Neural cell (in vitro differentiated cells): ENCODE measurements around the gene RIPK3. TPM values are rescaled to one million over a fixed set of nuclear protein-coding genes. Genes with fewer than 3 reads are reported as not detected.

ENCODE experiments used
- H2AFZ ChIP-seq: fragments of 200-600, 300-800 bp; sonication (generic), shearing (Covaris generic); 2 replicates; pipeline ENCODE4 v1.6.0; 2014; ENCODE audit warnings: low read depth, mild to moderate bottlenecking, antibody characterized with exemption, low read length, moderate library complexity
- H3F3A ChIP-seq: fragments of 200-600 bp; shearing (Covaris generic); 2 replicates; pipeline ENCODE4 v1.6.1; 2016; ENCODE audit warnings: mild to moderate bottlenecking, moderate library complexity, mixed read lengths, antibody characterized with exemption, low read length; ENCODE audit not compliant: insufficient read depth, poor library complexity, severe bottlenecking
- H3K27ac ChIP-seq: fragments of 200-600, 300-800 bp; sonication (generic), shearing (Covaris generic); 2 replicates; pipeline ENCODE4 v1.5.1; 2014; ENCODE audit warnings: mild to moderate bottlenecking, low read length, moderate library complexity
- H3K27me3 ChIP-seq: fragments of 300-800, 200-600 bp; sonication (generic), shearing (Covaris generic); 2 replicates; pipeline ENCODE4 v1.6.0; 2014; ENCODE audit warnings: mild to moderate bottlenecking, low read depth, low read length, moderate library complexity; ENCODE audit not compliant: insufficient read depth
- H3K36me3 ChIP-seq: fragments of 300-800, 200-600 bp; sonication (generic), shearing (Covaris generic); 2 replicates; pipeline ENCODE4 v1.5.1; 2014; ENCODE audit warnings: mild to moderate bottlenecking, antibody characterized with exemption, low read length, moderate library complexity; ENCODE audit not compliant: insufficient read depth
- H3K4me2 ChIP-seq: fragments of 300-800, 200-600 bp; sonication (generic), shearing (Covaris generic); 2 replicates; pipeline ENCODE4 v1.6.0; 2014; ENCODE audit warnings: mild to moderate bottlenecking, low read length
- H3K4me3 ChIP-seq: fragments of 300-800, 200-600 bp; sonication (generic), shearing (Covaris generic); 2 replicates; pipeline ENCODE4 v1.5.1; 2014; ENCODE audit warnings: mild to moderate bottlenecking, low read length, moderate library complexity
- H3K79me2 ChIP-seq: fragments of 200-600 bp; shearing (Covaris generic); replicated peaks from 2 replicates; pipeline ENCODE4 v1.6.0; 2014; ENCODE audit warnings: mild to moderate bottlenecking, low read length, moderate library complexity; ENCODE audit not compliant: insufficient read depth
- H3K9ac ChIP-seq: fragments of 300-800, 200-600 bp; sonication (generic), shearing (Covaris generic); 2 replicates; pipeline ENCODE4 v1.6.1; 2016; ENCODE audit warnings: mild to moderate bottlenecking, low read length, mixed read lengths
- H3K9me2 ChIP-seq: fragments of 200-600 bp; shearing (Covaris generic); 2 replicates; pipeline ENCODE4 v1.6.1; 2016; ENCODE audit warnings: mild to moderate bottlenecking, low read length, mixed read lengths; ENCODE audit not compliant: insufficient read depth
- H3K9me3 ChIP-seq: fragments of 200-600, 300-800 bp; sonication (generic), shearing (Covaris generic); 2 replicates; pipeline ENCODE4 v1.6.1; 2016; ENCODE audit warnings: mild to moderate bottlenecking, mixed run types, low read length, moderate library complexity, mixed read lengths
- H4K20me1 ChIP-seq: fragments of 200-600 bp; shearing (Covaris generic); 2 replicates; pipeline ENCODE4 v1.6.1; 2016; ENCODE audit warnings: mild to moderate bottlenecking, mixed run types; ENCODE audit not compliant: insufficient read depth
- CTCF ChIP-seq: fragments of 450-650 bp; IDR thresholded peaks from 2 replicates; pipeline ENCODE4 v1.5.1; 2014; ENCODE audit warnings: antibody characterized with exemption, mild to moderate bottlenecking, moderate library complexity; ENCODE audit not compliant: poor library complexity, severe bottlenecking
- EP300 ChIP-seq: fragments of 450-650 bp; conservative IDR thresholded peaks from 2 replicates; pipeline ENCODE4 v1.6.1; 2014; ENCODE audit warnings: antibody characterized with exemption, mild to moderate bottlenecking, moderate library complexity; ENCODE audit not compliant: poor library complexity, severe bottlenecking
- EZH2 ChIP-seq: fragments of 200-600, 300-800 bp; shearing (Covaris generic), sonication (generic); IDR thresholded peaks from 2 replicates; pipeline ENCODE4 v1.6.1; 2014; ENCODE audit warnings: antibody characterized with exemption, low read length, borderline replicate concordance, mild to moderate bottlenecking; ENCODE audit not compliant: insufficient read depth, poor library complexity, severe bottlenecking
- MXI1 ChIP-seq: fragments of 450-650 bp; conservative IDR thresholded peaks from 2 replicates; pipeline ENCODE4 v1.6.1; 2014; ENCODE audit warnings: antibody characterized with exemption, mild to moderate bottlenecking; ENCODE audit not compliant: poor library complexity, severe bottlenecking
- POLR2AphosphoS5 ChIP-seq: IDR thresholded peaks from 2 replicates; pipeline ENCODE4 v1.6.1; 2012
- RAD21 ChIP-seq: fragments of 450-650 bp; conservative IDR thresholded peaks from 2 replicates; pipeline ENCODE4 v1.6.1; 2014; ENCODE audit warnings: antibody characterized with exemption, mild to moderate bottlenecking, moderate library complexity
- SMC3 ChIP-seq: fragments of 450-650 bp; conservative IDR thresholded peaks from 2 replicates; pipeline ENCODE4 v1.6.1; 2014; ENCODE audit warnings: antibody characterized with exemption, mild to moderate bottlenecking, moderate library complexity; ENCODE audit not compliant: poor library complexity
- TAF1 ChIP-seq: IDR thresholded peaks from 2 replicates; pipeline ENCODE4 v1.6.1; 2012; ENCODE audit warnings: low read depth
- polyA plus RNA-seq: library from polyadenylated mRNA; depleted of rRNA; stranded (reverse); fragments of >200 nt; gene quantifications from 2 replicates; pipeline ENCODE4 v1.2.3, GENCODE V29; 2014
- TF ChIP-seq, protein P1 (sequence below): IDR thresholded peaks from 2 replicates; pipeline ENCODE4 v1.6.1; 2012; ENCODE audit warnings: borderline replicate concordance

RIPK3 gene
- polyA plus RNA-seq, 1 donor from 2014 or later, result not detected

GRCh38 chr14:24290746-24291145 is 49.0 kb downstream of the RIPK3 start:
- no peaks in the 10 kb centered on the region for H3K79me2 ChIP-seq
- H3K27ac ChIP-seq, result no peak overlapping the region
- no peaks in the 10 kb centered on the region for H4K20me1 ChIP-seq
- H3K4me2 ChIP-seq, result no peak overlapping the region
- no peaks in the 10 kb centered on the region for H3K9me2 ChIP-seq
- TF ChIP-seq, protein P1, sequence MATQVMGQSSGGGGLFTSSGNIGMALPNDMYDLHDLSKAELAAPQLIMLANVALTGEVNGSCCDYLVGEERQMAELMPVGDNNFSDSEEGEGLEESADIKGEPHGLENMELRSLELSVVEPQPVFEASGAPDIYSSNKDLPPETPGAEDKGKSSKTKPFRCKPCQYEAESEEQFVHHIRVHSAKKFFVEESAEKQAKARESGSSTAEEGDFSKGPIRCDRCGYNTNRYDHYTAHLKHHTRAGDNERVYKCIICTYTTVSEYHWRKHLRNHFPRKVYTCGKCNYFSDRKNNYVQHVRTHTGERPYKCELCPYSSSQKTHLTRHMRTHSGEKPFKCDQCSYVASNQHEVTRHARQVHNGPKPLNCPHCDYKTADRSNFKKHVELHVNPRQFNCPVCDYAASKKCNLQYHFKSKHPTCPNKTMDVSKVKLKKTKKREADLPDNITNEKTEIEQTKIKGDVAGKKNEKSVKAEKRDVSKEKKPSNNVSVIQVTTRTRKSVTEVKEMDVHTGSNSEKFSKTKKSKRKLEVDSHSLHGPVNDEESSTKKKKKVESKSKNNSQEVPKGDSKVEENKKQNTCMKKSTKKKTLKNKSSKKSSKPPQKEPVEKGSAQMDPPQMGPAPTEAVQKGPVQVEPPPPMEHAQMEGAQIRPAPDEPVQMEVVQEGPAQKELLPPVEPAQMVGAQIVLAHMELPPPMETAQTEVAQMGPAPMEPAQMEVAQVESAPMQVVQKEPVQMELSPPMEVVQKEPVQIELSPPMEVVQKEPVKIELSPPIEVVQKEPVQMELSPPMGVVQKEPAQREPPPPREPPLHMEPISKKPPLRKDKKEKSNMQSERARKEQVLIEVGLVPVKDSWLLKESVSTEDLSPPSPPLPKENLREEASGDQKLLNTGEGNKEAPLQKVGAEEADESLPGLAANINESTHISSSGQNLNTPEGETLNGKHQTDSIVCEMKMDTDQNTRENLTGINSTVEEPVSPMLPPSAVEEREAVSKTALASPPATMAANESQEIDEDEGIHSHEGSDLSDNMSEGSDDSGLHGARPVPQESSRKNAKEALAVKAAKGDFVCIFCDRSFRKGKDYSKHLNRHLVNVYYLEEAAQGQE, result no peak
- TF ChIP-seq MXI1 (no peak), CTCF (no peak), SMC3 (no peak), RAD21 (no peak), EZH2 (no peak), TAF1 (no peak), POLR2AphosphoS5 (no peak)
- no peaks in the 10 kb centered on the region for H3K9me3 ChIP-seq
- no peak overlapping the region for H3K4me3 ChIP-seq
- H3F3A ChIP-seq, result no peaks in the 10 kb centered on the region
- no peak overlapping the region for H2AFZ ChIP-seq
- H3K36me3 ChIP-seq, result no peaks in the 10 kb centered on the region
- no peak overlapping the region for H3K9ac ChIP-seq
- H3K27me3 ChIP-seq, result no peaks in the 10 kb centered on the region

DNA sequence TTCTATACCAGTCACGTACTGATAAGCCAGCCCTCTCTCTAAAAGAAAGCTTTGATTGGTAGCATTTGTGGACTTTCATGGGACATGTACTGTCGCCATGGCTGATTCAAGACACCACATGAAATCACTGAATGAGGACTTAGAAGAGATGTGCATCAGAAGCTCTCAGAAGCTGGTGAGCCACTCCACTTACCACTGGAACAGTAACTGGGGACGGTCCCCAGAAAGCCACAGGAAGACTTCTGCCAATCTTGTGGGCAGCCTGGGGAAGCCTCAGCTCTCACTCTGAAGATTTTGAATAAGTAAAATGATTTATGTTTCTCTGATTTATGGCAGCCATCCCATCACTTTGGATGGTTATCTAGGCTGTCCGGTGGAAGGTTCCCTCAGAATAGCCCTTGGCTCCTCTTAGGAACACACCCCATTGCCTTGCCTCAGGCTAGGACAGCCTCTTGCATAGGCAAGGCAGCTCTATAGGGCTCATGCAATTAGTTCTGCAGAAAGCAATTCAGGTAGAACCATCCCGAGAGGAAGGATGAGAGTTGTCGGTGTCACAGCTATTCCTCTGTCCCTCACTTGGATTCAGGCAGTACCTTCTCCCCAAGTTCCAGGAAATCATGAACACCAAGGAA is 50.0 kb downstream of the RIPK3 start:
- H3K9me3 ChIP-seq, result no peaks in the 10 kb centered on the region
- TF ChIP-seq RAD21, result no peak
- TF ChIP-seq MXI1, result no peak
- no peak for TF ChIP-seq SMC3
- no peak for TF ChIP-seq EZH2
- no peak for TF ChIP-seq CTCF
- no peak for TF ChIP-seq TAF1
- no peak for TF ChIP-seq EP300
- no peak for TF ChIP-seq POLR2AphosphoS5
- TF ChIP-seq, protein P1, result no peak
- no peaks in the 10 kb centered on the region for H4K20me1 ChIP-seq
- no peaks in the 10 kb centered on the region for H3K27me3 ChIP-seq
- H3K79me2 ChIP-seq, result no peaks in the 10 kb centered on the region
- H3K9me2 ChIP-seq, result no peaks in the 10 kb centered on the region
- H2AFZ ChIP-seq, result no peak overlapping the region
- no peaks in the 10 kb centered on the region for H3F3A ChIP-seq
- no peak overlapping the region for H3K4me3 ChIP-seq
- H3K4me2 ChIP-seq, result no peak overlapping the region
- no peaks in the 10 kb centered on the region for H3K36me3 ChIP-seq
- H3K27ac ChIP-seq, result no peak overlapping the region
- no peak overlapping the region for H3K9ac ChIP-seq
